K562 (cell line): ENCODE results near the gene TWSG1. TPM values are rescaled to one million over a fixed set of nuclear protein-coding genes. Genes with fewer than 3 reads are reported as not detected.

Source experiments
- ATAC-seq: fragments of 200-7000 bp; cut with Tn5 transposase; 3 replicates; pipeline ENCODE4 v1.9.1; 2020; ENCODE audit warnings: moderate library complexity
- BruUV-seq: library from RNA; stranded (reverse); fragments of 400-500 nt; replicated peaks from 2 replicates; lab custom pipeline; 2021; lab: Mats Ljungman, UMichigan
- CTCF ChIA-PET: fragments of 300-600 bp; formaldehyde crosslinking; extraction: SDS; loops from one replicate; lab custom pipeline; 2021; ENCODE audit warnings: low intra/inter-chr PET ratio; lab: Yijun Ruan, JAX
- POLR2A ChIA-PET: fragments of 300-600, 350-650 bp; sonication (Branson Sonifier 250); formaldehyde crosslinking; extraction: SDS; loops from one replicate; lab custom pipeline; 2021; ENCODE audit warnings: antibody characterized with exemption, inconsistent platforms; lab: Yijun Ruan, JAX
- DNase-seq, 4 experiments: peaks; one replicate each; pipeline versions ENCODE4 v3.0.0 to v3.0.0-alpha.2; 2011 to 2018; ENCODE audit warnings: low spot score in 3 of 4, mixed read lengths in 3 of 4; ENCODE audit errors: extremely low read depth in 1 of 4
- FAIRE-seq: peaks from 2 replicates; lab custom pipeline; 2011; peaks lifted over from hg19 to GRCh38; lab: Jason Lieb, UNC
- H2AFZ ChIP-seq: 2 replicates; pipeline ENCODE4 v1.6.0; 2011; ENCODE audit warnings: low read depth, low read length, control low read depth, inconsistent platforms
- H3K27ac ChIP-seq: fragments of 200-600 bp; 3 replicates; pipeline ENCODE4 v1.8.0; 2011; ENCODE audit warnings: low read depth, mild to moderate bottlenecking, control low read depth, inconsistent platforms, low read length, moderate library complexity, mixed read lengths; ENCODE audit errors: extremely low read depth
- H3K27me3 ChIP-seq, 2 experiments: fragments of 300-600 bp in 1 of 2; 2 replicates in 1 of 2; 3 replicates in 1 of 2; pipeline versions ENCODE4 v1.6.0 to v1.8.0; 2011; ENCODE audit warnings: inconsistent platforms in 2 of 2, low read length in 2 of 2, mild to moderate bottlenecking in 1 of 2, mixed read lengths in 1 of 2, moderate library complexity in 1 of 2; ENCODE audit not compliant: control insufficient read depth in 2 of 2, insufficient read depth in 2 of 2
- H3K36me3 ChIP-seq: fragments of 300-600 bp; 3 replicates; pipeline ENCODE4 v1.8.0; 2011; ENCODE audit warnings: mild to moderate bottlenecking, low read length, inconsistent platforms; ENCODE audit not compliant: control insufficient read depth, insufficient read depth
- H3K4me1 ChIP-seq, 2 experiments: fragments of 200-600 bp in 1 of 2; replicated peaks in 1 of 2; 2 replicates in 1 of 2; 3 replicates in 1 of 2; pipeline versions ENCODE4 v1.5.1 to v1.8.0; 2011; ENCODE audit warnings: inconsistent platforms in 2 of 2, low read length in 2 of 2, mild to moderate bottlenecking in 1 of 2, mixed read lengths in 1 of 2, moderate library complexity in 1 of 2; ENCODE audit not compliant: control insufficient read depth in 2 of 2, insufficient read depth in 2 of 2
- H3K4me2 ChIP-seq: 2 replicates; pipeline ENCODE4 v1.6.1; 2011; ENCODE audit warnings: low read length, control low read depth, inconsistent platforms, mixed read lengths; ENCODE audit not compliant: insufficient read depth
- H3K4me3 ChIP-seq: fragments of 200-600 bp; sonication (generic), shearing (Covaris generic); 2 replicates; pipeline ENCODE4 v1.5.1; 2016; ENCODE audit warnings: control low read depth, inconsistent platforms
- H3K79me2 ChIP-seq: fragments of 200-600 bp; 3 replicates; pipeline ENCODE4 v1.8.0; 2011; ENCODE audit warnings: low read length, inconsistent platforms; ENCODE audit not compliant: control insufficient read depth, insufficient read depth
- H3K9ac ChIP-seq, 2 experiments: 2 replicates each; pipeline versions ENCODE4 v1.6.0 to v1.6.1; 2011; ENCODE audit warnings: low read depth in 2 of 2, low read length in 2 of 2, control low read depth in 1 of 2, inconsistent platforms in 1 of 2, mild to moderate bottlenecking in 1 of 2, mixed read lengths in 1 of 2; ENCODE audit not compliant: insufficient read depth in 1 of 2
- H3K9me1 ChIP-seq: one replicate; pipeline ENCODE4 v1.6.0; 2011; ENCODE audit warnings: inconsistent platforms, mild to moderate bottlenecking, low read length, moderate library complexity; ENCODE audit not compliant: control insufficient read depth, insufficient read depth
- H3K9me3 ChIP-seq: replicated peaks from 2 replicates; pipeline ENCODE4 v1.5.1; 2011; ENCODE audit warnings: low read depth, low read length, inconsistent platforms; ENCODE audit not compliant: control insufficient read depth, insufficient read depth
- H4K20me1 ChIP-seq: replicated peaks from 2 replicates; pipeline ENCODE4 v1.6.1; 2011; ENCODE audit warnings: low read length, inconsistent platforms, mixed read lengths; ENCODE audit not compliant: control insufficient read depth, insufficient read depth
- CXXC5 ChIP-seq: fragments of 250-450 bp; sonication (Bioruptor Pico); IDR thresholded peaks from 2 replicates; pipeline ENCODE4 v1.8.0; 2022; ENCODE audit warnings: inconsistent platforms, mild to moderate bottlenecking, moderate library complexity
- FOXK1 ChIP-seq: sonication (generic); formaldehyde crosslinking; IDR thresholded peaks from 2 replicates; pipeline ENCODE4 v1.8.0; 2022; ENCODE audit warnings: missing genetic modification reagents, mild to moderate bottlenecking, borderline replicate concordance
- MAZ ChIP-seq, 2 experiments: fragments of 450-650 bp in 1 of 2; sonication (generic) in 1 of 2; formaldehyde crosslinking; IDR thresholded peaks in 1 of 2; conservative IDR thresholded peaks in 1 of 2; 2 replicates each; pipeline versions ENCODE4 v1.4.0 to v1.5.0; 2020; ENCODE audit warnings: mild to moderate bottlenecking in 1 of 2, missing genetic modification reagents in 1 of 2
- MYC ChIP-seq, 2 experiments: fragments of 250-450 bp in 1 of 2; sonication (Bioruptor Pico) in 1 of 2; IDR thresholded peaks; 2 replicates each; pipeline versions ENCODE4 v1.5.1 to v1.6.1; 2012 to 2021; ENCODE audit warnings: low read depth in 2 of 2, borderline replicate concordance in 1 of 2, improper control_type of control experiment in 1 of 2, low read length in 1 of 2, mild to moderate bottlenecking in 1 of 2, moderate library complexity in 1 of 2
- POLR2B ChIP-seq: fragments of 450-650 bp; IDR thresholded peaks from 2 replicates; pipeline ENCODE4 v1.6.1; 2018; ENCODE audit warnings: low read depth; ENCODE audit not compliant: partially characterized antibody
- SMAD2 ChIP-seq: fragments of 150-350 bp; IDR thresholded peaks from 2 replicates; pipeline ENCODE4 v1.6.1; 2014; ENCODE audit warnings: low read depth, mild to moderate bottlenecking, low read length
- TARDBP ChIP-seq: fragments of 450-650 bp; IDR thresholded peaks from 2 replicates; pipeline ENCODE4 v1.6.1; 2016
- TEAD2 ChIP-seq: fragments of 450-650 bp; IDR thresholded peaks from 2 replicates; pipeline ENCODE4 v1.6.1; 2016; ENCODE audit warnings: missing genetic modification characterization, control low read depth, missing compliant biosample characterization
- WGBS: fragments of 100-300 bp; shearing (Covaris generic); methylation state at CpG from one replicate; pipeline ENCODE4 v1.1.6; 2016; ENCODE audit warnings: low coverage, mixed read lengths; ENCODE audit not compliant: insufficient coverage; ENCODE audit errors: missing lambda C conversion rate; 5-methylcytosine and 5-hydroxymethylcytosine counted together
- in situ Hi-C: fragments of 300-500 bp; cut with MboI; formaldehyde crosslinking; loops from 4 replicates; pipeline ENCODE4 v1.15.0; 2018; ENCODE audit warnings: inconsistent platforms, mixed read lengths
- intact Hi-C: fragments of 100-400 bp; cut with micrococcal nuclease; formaldehyde crosslinking; loops from 2 replicates; pipeline ENCODE4 v1.14.2; 2022
- polyA plus RNA-seq, 8 experiments: library from polyadenylated mRNA; depleted of rRNA in 4 of 8; stranded (reverse) in 5 of 8; unstranded in 3 of 8; fragments of >200 nt; fragmentation: Nextera tagmentation in 2 of 8; fragmentation: Illumina TruSeq in 1 of 8; extraction: Ambion mirVana in 2 of 8; extraction: Trizol in 1 of 8; gene quantifications; 2 replicates each; pipeline versions ENCODE4 v1.2.1 to v1.2.3, GENCODE V29; 2011 to 2014; ENCODE audit warnings: inconsistent platforms in 1 of 8, missing spikeins in 1 of 8
- total RNA-seq, 7 experiments: library from RNA; depleted of rRNA in 6 of 7; stranded (reverse); fragments of >200 nt in 6 of 7; fragmentation: Illumina TruSeq in 2 of 7; extraction: Trizol in 2 of 7; gene quantifications; 2 replicates each; pipeline versions ENCODE4 v1.2.1 to v1.2.3, GENCODE V29; 2011 to 2021; ENCODE audit warnings: low replicate concordance in 1 of 7
- TF ChIP-seq, protein P1 (sequence below): sonication (generic); formaldehyde crosslinking; IDR thresholded peaks from 2 replicates; pipeline ENCODE4 v1.8.0; 2022; ENCODE audit warnings: mild to moderate bottlenecking, missing genetic modification reagents

Gene TWSG1
- total and polyA plus RNA-seq, 9 of the 15 experiments (the other 6 are each of a cell fraction or from before 2014, with no cell fraction given) = 10.4 to 37.2 (median 25.1) TPM

DNA sequence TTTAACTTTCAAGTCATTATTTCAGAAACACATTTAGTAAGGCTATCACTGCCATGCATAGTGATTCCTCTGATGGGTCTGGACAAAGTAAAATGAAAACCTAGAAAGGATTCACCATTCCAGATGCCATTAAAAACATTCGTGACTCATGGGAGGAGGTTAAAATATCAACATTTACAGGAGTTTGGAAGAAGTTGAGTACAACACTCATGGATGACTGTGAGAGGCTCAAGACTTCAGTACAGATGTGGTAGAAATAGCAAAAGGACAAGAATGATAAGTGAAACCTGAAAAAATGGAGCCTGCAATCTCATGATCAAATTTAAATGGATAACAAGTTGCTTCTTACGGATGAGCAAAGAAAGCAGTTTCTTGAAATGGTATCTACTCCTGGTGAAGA, 5.8 kb upstream of the TWSG1 start (continued):
- TF ChIP-seq, protein P1, sequence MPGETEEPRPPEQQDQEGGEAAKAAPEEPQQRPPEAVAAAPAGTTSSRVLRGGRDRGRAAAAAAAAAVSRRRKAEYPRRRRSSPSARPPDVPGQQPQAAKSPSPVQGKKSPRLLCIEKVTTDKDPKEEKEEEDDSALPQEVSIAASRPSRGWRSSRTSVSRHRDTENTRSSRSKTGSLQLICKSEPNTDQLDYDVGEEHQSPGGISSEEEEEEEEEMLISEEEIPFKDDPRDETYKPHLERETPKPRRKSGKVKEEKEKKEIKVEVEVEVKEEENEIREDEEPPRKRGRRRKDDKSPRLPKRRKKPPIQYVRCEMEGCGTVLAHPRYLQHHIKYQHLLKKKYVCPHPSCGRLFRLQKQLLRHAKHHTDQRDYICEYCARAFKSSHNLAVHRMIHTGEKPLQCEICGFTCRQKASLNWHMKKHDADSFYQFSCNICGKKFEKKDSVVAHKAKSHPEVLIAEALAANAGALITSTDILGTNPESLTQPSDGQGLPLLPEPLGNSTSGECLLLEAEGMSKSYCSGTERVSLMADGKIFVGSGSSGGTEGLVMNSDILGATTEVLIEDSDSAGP (CRISPR knock-in tag) = no peak

DNA sequence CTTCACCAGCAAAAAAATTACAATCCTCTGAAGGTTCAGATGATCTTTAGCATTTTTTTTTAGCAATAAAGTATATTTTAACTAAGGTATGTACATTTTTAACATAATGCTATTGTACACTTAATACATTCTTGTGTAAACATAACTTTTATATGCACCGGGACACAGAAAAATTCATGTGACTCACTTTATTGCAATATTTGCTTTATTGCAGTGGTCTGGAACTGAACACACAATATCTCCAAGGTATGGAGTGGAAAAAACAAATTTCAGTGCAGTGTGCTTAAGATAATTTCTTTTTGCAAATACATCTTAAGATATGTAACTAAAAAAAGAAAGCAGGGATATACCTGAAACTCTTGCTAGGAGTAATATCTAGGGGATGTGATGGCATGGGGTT, 5.1 kb upstream of the TWSG1 start:
- POLR2A ChIA-PET = no interaction called here
- CTCF ChIA-PET = no interaction called here
- FAIRE-seq = no peak
- Histone ChIP-seq H3K9me3 (0 out of 2 replicates have a peak, but pooled peaks cover 7% of the 10 kb centered on the region), H3K4me2 (no peak overlapping the region), H3K36me3 (no peaks in the 10 kb centered on the region), H3K4me1 (peaks cover 3 to 9% of the 10 kb centered on the region in 2 experiments; a peak in 2 of 5 replicates), H2AFZ (no peak overlapping the region), H3K79me2 (no peaks in the 10 kb centered on the region), H4K20me1 (no peaks in the 10 kb centered on the region), H3K4me3 (no peak overlapping the region), H3K27ac (no peak overlapping the region), H3K9ac (no peak overlapping the region), H3K9me1 (no peaks in the 10 kb centered on the region), H3K27me3 (no peaks in the 10 kb centered on the region)
- in situ Hi-C loops = no loop called here
- WGBS = 36% methylated on average over 1 of the region's 1 CpG
- no TSS peak for BruUV-seq
- no peak for TF ChIP-seq MYC (IDR thresholded peaks at IDR 0.05; ENCODE audit: low read depth, low read length)
- TF ChIP-seq MYC (CRISPR knock-in tag; IDR thresholded peaks at IDR 0.05; ENCODE audit: borderline replicate concordance, low read depth) = no peak
- TF ChIP-seq POLR2B = no peak
- TF ChIP-seq TARDBP = no peak
- TF ChIP-seq FOXK1 = no peak
- no peak for TF ChIP-seq CXXC5 (CRISPR knock-in tag)
- TF ChIP-seq SMAD2 = no peak
- no peak for TF ChIP-seq MAZ (CRISPR knock-in tag; conservative IDR thresholded peaks at IDR 0.05 in 1 of 2, IDR thresholded peaks at IDR 0.05 in 1 of 2)
- TF ChIP-seq TEAD2 = no peak
- intact Hi-C loops = no loop called here
- ATAC-seq = no peak
- DNase-seq = no peak
